GM19324 (cell line): ENCODE results near the gene ELMO1.

Source experiments
- ATAC-seq: cut with Tn5 transposase; IDR thresholded peaks from one replicate; pipeline ENCODE4 v1.9.1; 2021; ENCODE audit warnings: mild to moderate bottlenecking, moderate library complexity; ENCODE audit not compliant: unreplicated experiment, low FRiP score

Gene ELMO1

DNA sequence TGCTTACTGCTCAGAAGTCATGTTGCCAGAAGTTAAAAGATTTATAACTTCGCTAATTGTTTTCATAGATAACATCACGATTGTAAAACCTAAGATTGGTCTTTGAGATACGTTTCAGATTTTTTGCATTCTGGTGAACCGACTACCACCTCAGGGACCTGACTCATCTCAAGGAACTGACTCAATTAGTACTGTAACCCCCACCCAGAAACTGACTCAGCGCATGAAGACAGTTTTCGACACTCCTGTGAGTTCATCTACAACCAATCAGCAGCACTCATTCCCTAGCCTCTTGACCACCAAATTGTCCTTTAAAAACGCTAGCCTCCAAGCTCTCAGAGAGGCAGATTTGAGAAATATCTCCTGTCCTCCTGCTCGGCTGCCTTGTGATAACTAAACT, 72.3 kb downstream of the ELMO1 start:
- no peak for ATAC-seq

DNA sequence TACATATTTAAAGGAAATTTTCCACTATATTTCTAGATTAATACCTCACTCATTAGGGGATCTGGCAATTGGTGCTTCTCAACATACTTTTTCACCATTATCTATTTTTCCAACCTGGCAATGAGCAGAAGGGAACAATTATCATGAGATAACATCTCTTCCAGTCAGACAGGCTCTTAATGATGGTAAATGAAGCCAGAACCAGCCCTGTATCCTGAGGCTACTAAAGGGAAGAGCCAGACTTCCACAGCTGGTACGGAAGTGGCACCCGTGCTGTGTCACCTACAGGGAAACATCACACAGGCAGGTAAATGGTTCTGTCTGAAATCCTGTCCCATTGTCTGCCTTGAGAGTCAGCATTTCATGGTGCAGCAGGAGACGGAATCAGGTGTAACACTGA, 75.9 kb downstream of the ELMO1 start:
- ATAC-seq = no peak

DNA sequence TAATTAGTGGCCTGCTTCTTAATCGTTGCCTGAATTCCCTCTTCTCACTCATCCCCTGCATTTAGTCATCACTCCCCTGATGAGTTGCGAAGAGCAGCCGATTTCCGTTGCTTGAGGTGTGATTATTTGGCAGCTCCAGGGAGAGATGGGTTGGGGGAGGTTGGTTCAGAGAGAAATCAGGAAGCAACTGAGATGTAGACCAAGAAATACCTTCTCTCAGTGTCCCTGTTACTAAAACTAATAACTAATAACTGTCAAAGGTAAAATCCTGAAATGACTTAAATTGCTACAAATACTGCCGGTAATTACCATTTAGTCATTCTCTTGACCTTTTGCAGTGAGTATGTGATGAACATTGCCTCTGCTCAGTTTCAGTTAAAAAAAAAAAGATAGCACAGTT, 76.9 kb downstream of the ELMO1 start:
- no peak for ATAC-seq

DNA sequence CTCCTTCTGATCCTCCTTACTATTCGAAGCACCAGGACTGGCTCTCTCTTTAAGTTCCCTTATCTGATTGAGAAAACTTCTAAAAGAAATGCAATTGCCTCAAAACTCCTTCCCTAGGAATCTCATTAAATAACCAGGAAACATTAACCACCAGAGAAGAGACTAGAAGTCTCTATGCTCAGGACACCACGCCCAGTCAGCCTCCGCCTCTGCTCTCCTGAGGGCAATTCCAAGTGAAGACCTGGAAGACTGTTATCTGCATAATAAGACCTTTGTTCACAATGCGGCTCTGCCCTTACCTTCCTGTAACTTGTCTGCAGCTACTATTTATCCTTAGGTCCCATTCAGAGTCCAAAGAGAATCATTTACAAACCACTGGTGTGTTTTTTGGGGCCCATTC, 78.8 kb downstream of the ELMO1 start:
- no peak for ATAC-seq

DNA sequence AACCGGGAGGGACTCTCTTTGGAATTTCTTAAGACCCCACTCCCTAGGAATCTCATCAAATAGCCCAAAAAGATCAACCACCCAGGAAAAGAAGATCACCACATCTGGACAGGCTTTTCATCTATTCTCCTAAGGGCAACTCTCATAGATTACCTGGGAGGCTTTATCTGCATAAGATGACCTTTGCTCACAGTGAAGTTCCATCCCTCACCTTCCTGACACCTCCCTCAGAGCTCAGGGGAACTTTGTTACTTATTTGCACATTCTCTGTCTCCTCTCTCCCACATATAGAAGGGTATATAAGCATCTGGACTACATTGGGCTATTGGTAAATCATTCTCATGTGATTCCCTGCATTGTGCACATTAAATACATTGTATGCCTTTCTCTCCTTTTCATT, 80.1 kb downstream of the ELMO1 start:
- ATAC-seq = no peak

DNA sequence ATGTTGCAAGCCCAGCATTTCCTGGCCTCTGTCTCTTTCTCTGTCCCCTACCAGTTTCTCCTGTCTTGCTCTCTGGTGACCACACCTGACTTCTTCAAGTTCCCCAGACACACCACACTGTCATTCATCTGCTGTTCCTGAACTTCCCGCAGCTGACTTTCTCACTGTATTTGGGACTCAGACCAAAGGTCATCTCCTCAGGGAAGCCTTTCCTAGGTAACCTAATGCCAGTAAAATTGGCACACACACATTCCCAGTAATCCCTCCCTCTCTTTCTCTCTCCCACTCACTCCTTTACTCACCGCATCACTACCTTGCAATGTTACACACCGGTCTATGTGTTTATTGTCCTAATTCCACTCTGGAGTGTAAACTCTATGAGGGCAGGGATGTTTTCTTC, 81.7 kb downstream of the ELMO1 start:
- no peak for ATAC-seq

DNA sequence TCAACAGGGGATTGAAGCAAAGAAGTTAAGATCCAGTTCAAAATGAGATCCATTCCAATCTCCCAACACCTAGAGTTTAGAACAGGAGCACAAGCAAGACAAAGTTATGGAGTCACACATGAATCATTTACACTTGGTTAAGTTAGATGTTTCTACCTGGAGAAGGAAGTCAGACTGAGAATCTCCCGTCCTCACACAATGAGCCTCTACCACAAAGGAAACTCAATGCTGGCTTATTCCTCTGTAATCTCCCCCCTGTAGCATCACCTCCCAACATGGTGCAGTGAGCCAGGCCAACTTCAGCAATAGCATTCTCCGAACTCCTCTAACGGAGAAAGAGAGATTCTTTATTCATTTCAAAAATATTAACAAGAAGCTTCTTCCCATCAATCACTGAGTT, 82.2 kb downstream of the ELMO1 start:
- no peak for ATAC-seq

DNA sequence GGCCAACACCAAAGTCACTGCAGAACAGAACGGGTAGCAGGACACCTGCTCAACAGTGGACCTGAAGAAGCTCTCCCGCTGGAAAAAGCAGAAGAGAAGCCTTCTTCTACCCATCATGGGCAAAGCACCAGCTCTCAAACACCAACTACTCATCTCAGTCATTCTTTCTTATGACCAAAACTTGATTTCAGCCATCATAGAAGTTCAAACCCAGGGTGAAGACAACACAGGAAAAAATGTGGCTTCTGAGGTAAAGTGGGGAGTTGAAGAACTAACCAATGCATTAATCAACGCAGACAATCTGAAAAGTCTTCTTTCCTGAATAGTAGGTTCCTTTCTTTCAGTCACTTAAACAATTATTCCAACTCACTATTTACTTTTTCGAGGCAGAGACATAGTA, 83.3 kb downstream of the ELMO1 start:
- no peak for ATAC-seq

DNA sequence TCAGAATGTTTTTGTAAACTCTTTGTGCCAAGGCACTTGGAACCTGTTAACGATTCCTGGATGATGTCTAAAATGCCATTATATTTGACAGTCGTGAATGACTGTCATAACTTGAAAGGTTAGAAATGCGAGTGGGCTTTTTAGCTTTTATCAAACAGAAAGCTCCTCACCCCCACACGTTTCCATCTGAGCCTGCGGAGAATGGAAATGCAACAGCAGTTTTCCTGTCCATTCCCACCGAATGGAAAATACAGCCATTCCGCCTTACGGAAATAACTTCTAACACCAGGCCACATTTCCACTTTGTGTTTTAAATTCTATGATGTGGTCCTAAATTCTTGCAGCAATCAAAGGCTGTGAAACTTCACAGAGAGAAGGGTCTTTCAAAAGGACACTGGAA, 83.8 kb downstream of the ELMO1 start:
- no peak for ATAC-seq

DNA sequence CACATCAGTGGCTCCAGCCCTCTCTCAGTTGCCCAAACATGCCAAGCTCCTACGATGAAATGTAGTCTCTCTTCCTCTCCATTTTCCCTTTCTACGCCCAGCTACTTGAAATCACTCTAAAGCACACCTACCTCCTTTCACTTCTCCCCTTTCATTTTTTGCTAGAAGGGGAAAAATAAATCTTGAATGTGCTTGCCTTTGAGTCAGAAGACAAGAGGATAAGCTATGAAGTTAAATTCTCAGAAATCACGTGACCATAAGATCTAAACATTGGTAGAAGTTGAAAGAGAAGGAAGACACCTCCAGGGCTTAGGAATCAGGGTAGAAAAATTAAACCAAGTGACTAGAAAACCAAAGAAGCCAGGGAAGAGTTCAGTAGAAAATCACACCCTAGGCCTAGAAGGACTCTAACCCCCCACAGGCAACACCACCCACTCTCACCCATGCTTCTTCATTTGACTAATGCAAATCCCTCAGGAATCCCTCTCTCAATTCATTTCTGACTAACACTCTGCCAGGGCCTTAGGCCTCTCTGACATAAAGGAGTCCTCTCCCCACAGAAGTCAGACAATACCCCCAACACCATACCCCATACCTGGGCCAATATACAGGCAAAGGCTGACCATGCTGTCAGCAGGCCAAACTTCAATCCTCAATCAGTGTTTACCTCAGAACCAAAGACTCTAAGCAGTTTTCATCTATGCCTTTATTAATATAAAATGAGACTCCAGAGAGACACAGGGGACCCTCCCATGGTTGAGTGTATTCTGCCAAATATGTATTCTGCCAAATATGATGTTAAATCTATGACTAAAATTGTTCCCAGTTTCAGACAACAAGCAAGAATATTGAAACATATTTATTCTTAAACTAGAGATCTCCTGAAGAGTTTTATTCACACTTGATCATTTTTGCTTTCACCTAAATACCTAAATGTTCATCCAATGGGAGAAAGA, 84.8 kb downstream of the ELMO1 start:
- no peak for ATAC-seq

DNA sequence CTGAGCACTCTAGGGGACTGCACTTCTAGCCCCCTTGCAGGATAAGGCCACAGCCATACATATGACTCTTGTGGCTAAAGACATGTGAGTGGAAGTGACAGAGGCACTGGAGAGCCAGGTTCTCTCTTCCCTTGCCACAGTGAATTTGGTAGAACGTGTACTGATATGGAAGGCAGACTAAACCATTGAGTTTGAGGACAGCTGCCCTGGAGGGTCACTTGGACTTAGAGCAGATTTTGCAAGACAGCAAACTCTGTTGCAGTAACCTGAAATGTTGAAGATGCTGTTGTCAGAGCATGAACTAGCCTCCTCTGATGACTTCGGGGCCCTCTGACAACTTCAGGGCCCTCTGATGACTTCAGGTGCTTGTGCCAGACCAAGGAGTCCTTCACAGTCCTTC, 85.9 kb downstream of the ELMO1 start:
- ATAC-seq = no peak

DNA sequence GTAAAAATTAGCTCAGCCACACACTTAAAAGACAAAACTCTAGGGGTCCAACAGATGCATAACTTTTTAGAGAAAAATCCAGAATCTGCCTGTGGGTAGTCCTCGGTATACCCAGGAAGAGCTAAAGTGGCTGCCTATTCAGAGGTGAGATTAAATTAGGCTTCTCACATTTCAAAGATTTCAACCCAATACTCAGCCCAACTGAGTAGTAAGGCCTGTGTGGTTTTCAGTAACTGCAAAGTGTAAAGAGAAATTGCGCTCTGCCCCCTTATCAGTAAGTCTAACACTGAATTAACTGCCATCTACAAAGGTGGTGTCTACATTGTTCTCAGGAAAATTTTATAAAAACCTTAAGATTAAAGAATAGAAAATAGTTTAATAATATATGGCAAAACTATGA, 88.2 kb downstream of the ELMO1 start:
- no peak for ATAC-seq

DNA sequence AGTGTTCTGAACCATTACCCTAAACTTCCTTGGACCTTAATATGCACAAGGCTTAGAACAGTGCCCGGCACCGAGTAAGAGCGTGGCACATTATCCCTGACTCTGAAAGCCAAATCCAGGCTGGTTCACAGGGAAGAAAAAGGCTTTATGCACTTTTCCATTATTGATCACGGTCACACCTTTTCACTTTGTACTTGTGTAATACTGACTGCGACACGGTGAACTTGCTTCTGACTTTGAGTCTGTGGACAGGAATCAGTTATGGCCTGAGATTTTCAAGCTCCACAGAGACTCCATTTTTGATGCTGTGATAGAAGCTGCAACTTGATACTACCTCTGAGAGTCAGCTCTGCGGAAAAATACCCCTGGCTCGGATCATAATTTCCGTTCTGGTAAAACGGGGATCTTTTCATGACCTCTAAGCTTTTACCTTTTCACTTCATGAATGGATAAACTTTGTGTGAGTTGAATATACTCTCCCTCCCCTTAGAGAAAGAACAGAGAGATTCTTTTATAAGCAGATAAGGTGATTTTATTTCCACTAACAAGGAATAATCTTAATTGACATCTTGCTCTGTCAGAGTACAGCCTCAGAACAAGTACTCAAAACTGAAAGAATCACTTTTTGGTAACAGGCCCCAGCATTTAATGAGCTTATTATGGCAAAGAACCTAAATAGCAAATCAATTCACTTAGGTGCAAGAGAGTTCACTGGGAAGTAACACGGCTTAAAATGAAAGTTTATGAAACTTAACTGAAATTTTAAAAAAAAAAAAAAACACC, 88.8 kb downstream of the ELMO1 start:
- no peak for ATAC-seq

DNA sequence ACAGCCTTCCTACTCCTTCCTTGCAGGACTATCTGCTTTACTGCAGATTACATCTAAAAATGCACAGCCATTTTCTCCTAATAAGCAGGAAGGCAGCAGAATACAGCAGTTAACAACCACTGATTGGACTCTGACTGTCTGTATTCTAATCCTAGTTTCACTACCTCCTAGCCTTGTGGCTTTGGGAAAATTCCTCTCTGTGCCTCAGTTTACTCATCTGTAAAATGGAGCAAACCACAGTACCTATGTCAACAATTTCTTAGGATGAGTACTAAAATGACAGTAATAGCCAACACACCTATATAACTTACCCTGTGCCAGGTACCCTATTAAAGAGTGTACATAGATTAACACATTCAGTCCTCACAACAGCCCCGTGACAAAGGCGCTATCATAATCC, 89.5 kb downstream of the ELMO1 start:
- ATAC-seq = no peak

DNA sequence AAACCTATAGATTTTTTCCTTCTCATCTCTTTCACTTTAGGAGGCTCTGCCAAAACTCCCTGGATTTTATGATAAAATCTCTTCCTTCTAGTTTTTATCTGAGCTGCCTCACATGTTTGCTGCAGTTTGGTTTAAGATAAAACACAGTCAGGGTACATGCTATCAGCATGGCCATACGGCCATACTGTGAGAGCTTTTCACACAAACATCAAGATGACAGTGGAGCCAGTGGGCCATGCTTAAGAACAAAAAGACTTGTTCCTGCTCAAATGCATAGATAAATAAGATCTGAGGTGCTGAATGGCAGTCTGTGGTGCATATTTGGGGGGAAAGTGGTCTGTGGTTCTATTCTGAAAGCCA, 91.0 kb downstream of the ELMO1 start:
- no peak for ATAC-seq

DNA sequence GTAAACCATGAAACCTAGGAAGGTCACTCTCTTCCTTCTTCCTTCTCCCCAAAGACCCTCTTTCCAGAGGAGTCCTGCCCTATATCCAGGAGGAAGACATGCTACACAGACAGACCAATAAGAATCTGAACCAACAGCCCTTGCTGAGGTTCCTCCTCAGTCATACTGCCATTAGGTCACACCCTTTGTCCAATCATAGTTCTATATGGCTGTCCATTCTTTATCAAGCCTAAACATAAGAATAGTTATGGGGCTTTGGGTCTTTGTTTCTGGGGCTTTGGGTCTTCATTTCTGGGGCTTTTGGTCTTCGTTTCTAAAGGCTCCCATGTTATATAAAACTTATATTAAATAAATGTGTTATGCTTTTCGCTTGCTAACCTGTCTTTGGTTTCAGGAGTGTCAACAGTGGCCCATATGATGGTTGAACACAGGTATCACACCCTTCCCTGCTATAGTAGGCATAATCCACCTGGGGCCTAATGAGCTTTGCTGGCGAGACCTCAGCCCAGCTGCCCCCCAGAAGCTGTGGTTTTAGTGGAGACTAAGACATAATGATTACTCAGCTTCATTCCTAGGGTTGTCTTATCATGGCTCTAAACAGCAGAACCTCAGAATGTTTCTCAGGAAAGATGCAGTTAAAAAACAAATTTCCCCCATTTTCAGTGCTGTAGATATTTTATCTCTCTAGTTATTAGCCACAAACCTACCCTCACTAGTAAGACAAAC, 91.6 kb downstream of the ELMO1 start:
- ATAC-seq = no peak

DNA sequence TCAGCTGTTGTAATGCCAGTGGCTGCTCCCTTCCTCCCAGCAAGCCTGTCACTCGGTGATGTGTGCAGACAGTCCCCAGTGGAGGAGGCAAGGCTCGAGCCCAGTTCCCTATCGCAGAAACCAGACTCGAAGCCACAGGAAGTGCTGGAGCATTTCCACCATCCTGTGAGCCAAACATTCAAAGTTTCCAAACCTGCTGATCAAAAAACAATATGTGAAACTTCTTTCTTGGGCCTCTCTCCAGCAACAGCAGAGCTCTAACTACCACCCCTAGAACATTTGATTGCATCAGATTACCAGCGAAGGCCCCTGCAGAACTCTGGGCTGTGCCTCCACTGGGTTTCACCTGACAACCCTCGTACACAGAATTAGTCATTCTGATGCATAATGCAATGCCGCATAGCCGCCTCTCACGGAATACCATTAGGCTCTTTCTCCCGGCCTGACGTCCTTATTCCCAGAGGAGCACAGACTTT, 94.0 kb downstream of the ELMO1 start:
- no peak for ATAC-seq

DNA sequence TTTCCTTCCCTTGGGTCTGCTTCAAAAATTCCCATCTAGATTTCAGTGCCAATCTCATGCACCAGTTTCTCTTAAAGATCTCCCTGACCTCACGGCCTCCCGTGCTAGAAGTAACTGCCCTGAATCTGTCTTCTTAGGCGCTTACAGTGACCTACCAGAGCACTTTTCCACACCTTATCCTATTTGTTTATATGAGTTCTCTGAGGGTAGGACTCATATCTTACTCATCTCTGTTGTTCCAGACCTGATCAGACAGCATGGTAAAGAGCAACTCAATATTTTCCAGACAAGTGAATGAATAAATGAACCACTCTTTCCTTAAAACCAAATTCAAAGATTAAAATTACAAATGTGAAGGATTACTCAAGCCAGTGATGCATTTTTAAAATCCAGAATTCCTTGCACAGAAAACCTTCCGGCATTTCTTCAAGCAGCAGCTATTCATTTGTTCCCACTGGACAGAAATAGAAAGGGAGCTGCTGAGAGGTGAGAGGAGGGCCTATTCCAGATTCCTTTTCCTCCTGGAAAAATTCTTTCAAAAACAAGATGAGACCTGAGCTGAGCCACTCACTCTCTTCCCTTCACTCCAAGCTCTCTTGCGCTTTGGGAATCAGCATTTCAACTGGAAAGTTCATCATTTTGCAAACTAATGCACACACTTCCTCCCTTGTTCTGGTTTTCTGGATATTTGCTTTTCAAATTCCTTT, 94.6 kb downstream of the ELMO1 start:
- ATAC-seq = no peak

DNA sequence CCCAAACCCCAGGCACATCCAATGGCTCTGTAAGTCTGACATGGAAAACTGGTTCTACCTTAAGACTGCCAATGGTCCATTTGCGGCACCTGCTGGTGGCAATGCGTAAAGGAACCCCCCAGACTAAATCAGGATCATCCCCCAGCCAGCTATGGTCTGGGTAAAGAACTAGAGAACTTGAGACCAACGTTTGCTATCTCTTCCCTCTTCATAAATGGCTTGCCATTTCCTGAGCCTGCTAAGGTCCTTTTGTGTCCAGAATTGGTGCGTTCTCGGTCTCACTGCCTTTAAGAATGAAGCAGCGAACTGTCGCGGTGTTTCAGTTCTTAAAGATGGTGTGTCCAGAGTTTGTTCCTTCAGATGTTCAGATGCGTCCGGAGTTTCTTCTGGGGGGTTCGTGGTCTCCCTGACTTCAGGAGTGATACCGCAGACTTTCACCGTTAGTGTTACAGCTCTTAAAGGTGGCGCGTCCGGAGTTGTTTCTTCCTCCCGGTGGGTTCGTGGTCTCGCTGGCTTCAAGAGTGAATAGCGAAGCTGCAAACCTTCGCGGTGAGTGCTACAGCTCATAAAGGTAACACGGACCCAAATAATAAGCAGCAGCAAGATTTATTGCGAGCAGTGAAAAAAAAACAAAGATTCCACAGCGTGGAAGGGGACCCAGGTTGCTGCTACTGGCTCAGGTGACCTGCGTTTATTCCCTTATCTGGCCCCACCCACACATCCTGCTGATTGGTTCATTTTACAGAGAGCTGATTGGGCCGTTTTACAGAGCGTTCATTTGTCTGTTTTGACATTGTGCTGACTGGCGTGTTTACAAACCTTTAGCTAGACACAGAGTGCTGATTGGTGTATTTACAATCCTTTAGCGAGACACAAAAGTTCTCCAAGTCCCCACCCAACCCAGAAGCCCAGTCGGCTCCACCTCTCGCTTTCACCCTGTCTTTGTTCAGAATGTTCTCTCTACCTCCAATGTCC, 95.4 kb downstream of the ELMO1 start:
- peak; percentile 80 for ATAC-seq
